HG03045 (cell line): ENCODE data around the gene MAGEA3.
"Not testable (repeated sequence)": the region's sequence is repeated elsewhere in the genome, so short reads cannot be mapped to it uniquely, and the experiment has no call there.

Experiments used
- ATAC-seq: cut with Tn5 transposase; IDR thresholded peaks from one replicate; pipeline ENCODE4 v1.9.1; 2021; ENCODE audit warnings: mild to moderate bottlenecking, moderate library complexity; ENCODE audit not compliant: unreplicated experiment

Gene MAGEA3

GRCh38 chrX:152697952-152698931, at the start of gene MAGEA3:
Gene MAGEA3, plus strand, starts transcription at chrX:152698794. Its CDS starts 2,039 bp downstream, at chrX:152700833.
- not testable (repeated sequence) for ATAC-seq

GRCh38 chrX:152652060-152652459, 46.5 kb upstream of the MAGEA3 start:
- no peak for ATAC-seq

GRCh38 chrX:152652467-152652866, 46.1 kb upstream of the MAGEA3 start:
- no peak for ATAC-seq

- no peak for ATAC-seq
Observed at GRCh38 chrX:152656087-152656486, 42.5 kb upstream of the MAGEA3 start.

GRCh38 chrX:152656890-152657289, 41.7 kb upstream of the MAGEA3 start:
- no peak for ATAC-seq

- ATAC-seq: no peak
Observed at GRCh38 chrX:152658302-152658701, 40.3 kb upstream of the MAGEA3 start.

- no peak for ATAC-seq
Observed at GRCh38 chrX:152663086-152663485, 35.5 kb upstream of the MAGEA3 start.

GRCh38 chrX:152674135-152674534, 24.5 kb upstream of the MAGEA3 start:
- no peak for ATAC-seq

GRCh38 chrX:152674652-152675051, 23.9 kb upstream of the MAGEA3 start:
- ATAC-seq: not testable (repeated sequence)

- not testable (repeated sequence) for ATAC-seq
Observed at GRCh38 chrX:152681012-152681411, 17.6 kb upstream of the MAGEA3 start.

- not testable (repeated sequence) for ATAC-seq
Observed at GRCh38 chrX:152700390-152700789, 1.8 kb downstream of the MAGEA3 start.

- ATAC-seq: not testable (repeated sequence)
Observed at GRCh38 chrX:152706500-152706899, 7.9 kb downstream of the MAGEA3 start.

- not testable (repeated sequence) for ATAC-seq
Observed at GRCh38 chrX:152709173-152709572, 10.6 kb downstream of the MAGEA3 start, which contains the start of gene CSAG2. Gene CSAG2, minus strand, starts transcription at chrX:152709273. Its CDS starts 161 bp downstream, at chrX:152709112.

- not testable (repeated sequence) for ATAC-seq
Observed at GRCh38 chrX:152713195-152713594, 14.6 kb downstream of the MAGEA3 start.

GRCh38 chrX:152713815-152714787, 15.5 kb downstream of the MAGEA3 start, which contains the start of gene MAGEA2B:
Gene MAGEA2B, plus strand, starts transcription at chrX:152714628. Its CDS starts 2,479 bp downstream, at chrX:152717107.
- not testable (repeated sequence) for ATAC-seq

GRCh38 chrX:152725409-152725808, 26.8 kb downstream of the MAGEA3 start:
- no peak for ATAC-seq

- ATAC-seq: no peak
Observed at GRCh38 chrX:152733261-152733975, 34.8 kb downstream of the MAGEA3 start, which contains the start of the genes CSAG1 and MAGEA12. Gene CSAG1, minus strand, starts transcription at chrX:152733721. Its CDS starts 1,261 bp downstream, at chrX:152732460. Gene MAGEA12, plus strand, starts transcription at chrX:152733757. Its CDS starts 2,405 bp downstream, at chrX:152736162.

GRCh38 chrX:152734143-152734858, 35.7 kb downstream of the MAGEA3 start:
- ATAC-seq: not testable (repeated sequence)

GRCh38 chrX:152735101-152735500, 36.5 kb downstream of the MAGEA3 start:
- ATAC-seq: no peak
